Muscle layer of duodenum (tissue), 2 donors: ENCODE measurements around the gene DPP6.
"Not testable (repeated sequence)": the region's sequence is repeated elsewhere in the genome, so short reads cannot be mapped to it uniquely, and the experiment has no call there.

Experiments
- H3K27ac ChIP-seq: one replicate; pipeline ENCODE4 v1.7.0; 2013; ENCODE audit warnings: mild to moderate bottlenecking, low read length
- H3K27me3 ChIP-seq: one replicate; pipeline ENCODE4 v1.7.0; 2013; ENCODE audit warnings: low read depth, mild to moderate bottlenecking, control low read depth, low read length
- H3K36me3 ChIP-seq, 2 donors: one replicate each; pipeline ENCODE4 v1.7.0; 2013; ENCODE audit warnings: low read length in 2 of 2, control low read depth in 1 of 2, mild to moderate bottlenecking in 1 of 2; ENCODE audit not compliant: insufficient read depth in 2 of 2, control insufficient read depth in 1 of 2
- H3K4me1 ChIP-seq, 2 donors: one replicate each; pipeline ENCODE4 v1.7.0; 2013; ENCODE audit warnings: low read length in 2 of 2, mild to moderate bottlenecking in 2 of 2, control low read depth in 1 of 2, moderate library complexity in 1 of 2; ENCODE audit not compliant: insufficient read depth in 2 of 2, control insufficient read depth in 1 of 2
- H3K4me3 ChIP-seq, 2 donors: one replicate each; pipeline ENCODE4 v1.7.0; 2013; ENCODE audit warnings: low read length in 2 of 2, low read depth in 1 of 2, mild to moderate bottlenecking in 1 of 2
- H3K9me3 ChIP-seq, 2 donors: one replicate each; pipeline ENCODE4 v1.7.0; 2013; ENCODE audit warnings: low read length in 2 of 2, control low read depth in 1 of 2, mild to moderate bottlenecking in 1 of 2; ENCODE audit not compliant: control insufficient read depth in 1 of 2
- donor health status: healthy.

DPP6 gene

GRCh38 chr7:154656618-154657017 is 604.4 kb downstream of the DPP6 start:
- no peaks in the 10 kb centered on the region for H3K36me3 ChIP-seq
- no peaks in the 10 kb centered on the region for H3K4me1 ChIP-seq
- H3K4me3 ChIP-seq, result no peak overlapping the region
- peaks cover 0 to 9% of the 10 kb centered on the region in 2 donors for H3K9me3 ChIP-seq
- no peaks in the 10 kb centered on the region for H3K27me3 ChIP-seq
- H3K27ac ChIP-seq, result no peak overlapping the region

DNA sequence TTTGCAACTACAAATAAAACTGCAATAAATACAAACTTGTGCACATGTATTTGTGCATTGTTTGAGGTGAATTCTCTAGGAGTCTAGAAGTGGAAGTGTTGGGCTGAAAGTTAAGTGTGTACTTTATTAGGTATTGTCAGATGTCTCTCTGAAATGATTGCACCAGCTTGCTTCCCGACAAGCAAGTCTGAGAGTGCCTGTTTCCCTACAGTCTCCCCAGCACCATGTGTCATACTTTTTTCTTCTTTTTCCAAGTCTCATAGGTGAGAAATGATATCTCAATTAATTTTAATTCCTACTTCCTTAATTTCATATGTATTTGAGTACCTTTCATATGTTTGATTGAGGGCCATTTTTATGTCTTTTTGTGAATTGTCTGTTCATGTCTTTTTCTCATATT is 614.6 kb downstream of the DPP6 start:
- peaks cover 0 to 4% of the 10 kb centered on the region in 2 donors for H3K36me3 ChIP-seq
- no peak overlapping the region for H3K4me3 ChIP-seq
- no peak overlapping the region for H3K27ac ChIP-seq
- no peaks in the 10 kb centered on the region for H3K4me1 ChIP-seq
- no peaks in the 10 kb centered on the region for H3K27me3 ChIP-seq
- peaks cover 0 to 12% of the 10 kb centered on the region in 2 donors for H3K9me3 ChIP-seq

- Histone ChIP-seq H3K27ac (no peak overlapping the region), H3K27me3 (no peaks in the 10 kb centered on the region)
Measured at GRCh38 chr7:154672659-154673415, 620.6 kb downstream of the DPP6 start.

DNA sequence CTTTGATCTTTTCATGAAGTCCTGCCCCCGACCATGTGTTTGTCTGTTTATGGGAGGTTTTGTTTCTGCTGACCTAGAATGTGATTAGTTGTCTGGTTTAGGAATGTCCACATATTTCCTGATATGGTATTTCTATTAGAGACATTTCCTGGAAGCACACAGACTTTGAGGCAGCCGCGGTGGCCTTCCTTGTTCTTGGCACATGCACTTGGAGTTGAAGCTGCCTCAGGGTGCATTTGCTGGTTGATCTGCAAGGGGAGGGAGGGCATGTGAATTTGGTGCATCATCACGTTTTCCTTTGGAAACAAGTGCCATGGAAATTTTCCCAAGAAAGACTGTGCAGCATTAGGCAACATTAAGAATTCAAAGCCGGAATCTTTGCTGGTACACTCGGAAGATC is 622.0 kb downstream of the DPP6 start:
- H3K27ac ChIP-seq, result no peak overlapping the region
- no peak overlapping the region for H3K4me3 ChIP-seq
- no peaks in the 10 kb centered on the region for H3K4me1 ChIP-seq
- H3K36me3 ChIP-seq, result no peaks in the 10 kb centered on the region
- H3K27me3 ChIP-seq, result no peaks in the 10 kb centered on the region
- H3K9me3 ChIP-seq, result no peaks in the 10 kb centered on the region

More at GRCh38 chr7:154672659-154673415, 620.6 kb downstream of the DPP6 start:
- H3K4me3 ChIP-seq, result no peak overlapping the region
- no peaks in the 10 kb centered on the region for H3K4me1 ChIP-seq
- no peaks in the 10 kb centered on the region for H3K36me3 ChIP-seq
- no peaks in the 10 kb centered on the region for H3K9me3 ChIP-seq

DNA sequence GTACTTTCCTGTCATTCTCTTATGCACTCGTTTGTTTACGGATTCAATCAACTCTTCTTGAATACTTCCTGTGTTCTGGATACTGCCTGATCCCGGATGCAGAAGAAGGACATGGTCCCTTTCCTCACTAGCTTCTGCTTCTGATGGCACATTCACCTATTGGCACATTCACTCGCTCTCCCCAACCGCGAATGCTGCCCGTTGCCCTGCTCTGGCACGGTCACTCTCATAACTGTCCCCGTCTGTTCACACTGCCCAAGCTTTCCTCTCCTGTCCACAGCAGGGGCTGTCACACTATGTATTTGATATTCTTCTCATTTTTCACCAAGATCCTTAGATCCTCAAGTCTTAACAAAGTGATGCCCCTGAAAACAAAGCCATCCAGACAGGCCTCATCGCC is 623.4 kb downstream of the DPP6 start:
- Histone ChIP-seq H3K36me3 (no peaks in the 10 kb centered on the region), H3K4me1 (no peaks in the 10 kb centered on the region), H3K4me3 (no peak overlapping the region), H3K27me3 (no peaks in the 10 kb centered on the region), H3K9me3 (no peaks in the 10 kb centered on the region), H3K27ac (no peak overlapping the region)

DNA sequence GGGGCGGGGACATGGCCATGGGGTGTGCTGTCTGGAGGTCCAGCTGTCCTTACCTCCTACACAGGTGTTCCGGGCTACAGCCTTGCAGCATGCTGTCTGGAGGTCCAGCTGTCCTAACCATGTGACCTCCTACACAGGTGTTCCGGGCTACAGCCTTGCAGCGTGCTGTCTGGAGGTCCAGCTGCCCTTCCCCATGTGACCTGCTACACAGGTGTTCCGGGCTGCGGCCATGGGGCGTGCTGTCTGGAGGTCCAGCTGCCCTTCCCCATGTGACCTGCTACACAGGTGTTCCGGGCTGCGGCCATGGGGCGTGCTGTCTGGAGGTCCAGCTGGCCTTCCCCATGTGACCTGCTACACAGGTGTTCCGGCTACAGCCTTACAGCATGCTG is 623.8 kb downstream of the DPP6 start:
- H3K9me3 ChIP-seq, H3K36me3 ChIP-seq, H3K27me3 ChIP-seq, H3K27ac ChIP-seq, H3K4me1 ChIP-seq, H3K4me3 ChIP-seq: not testable (repeated sequence)

DNA sequence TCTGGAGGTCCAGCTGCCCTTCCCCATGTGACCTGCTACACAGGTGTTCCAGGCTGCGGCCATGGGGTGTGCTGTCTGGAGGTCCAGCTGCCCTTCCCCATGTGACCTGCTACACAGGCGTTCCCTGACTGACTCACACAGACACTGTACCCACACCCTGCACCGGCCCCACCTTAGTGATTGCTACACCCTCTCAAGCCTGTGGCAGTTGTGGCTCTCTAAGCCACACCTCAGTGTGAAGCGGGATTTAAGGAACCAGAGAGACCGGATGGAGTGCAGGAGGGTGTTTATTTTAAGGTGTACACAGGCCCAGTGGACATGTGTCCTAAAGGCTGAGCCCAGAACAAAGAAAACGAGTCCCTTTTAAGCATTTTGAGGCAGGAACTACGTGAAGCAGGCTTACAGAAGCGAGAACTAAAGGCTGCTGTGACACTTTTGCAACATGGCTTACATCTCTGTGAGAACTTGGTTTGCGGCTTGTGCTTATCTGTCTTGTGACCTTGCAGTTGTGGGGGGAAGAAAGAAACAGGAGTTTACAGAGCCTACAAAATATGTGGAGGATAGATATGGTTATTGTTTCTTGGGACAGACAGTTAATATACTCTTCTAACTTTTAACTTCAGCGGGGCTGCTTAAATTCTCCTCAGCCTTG is 624.4 kb downstream of the DPP6 start:
- Histone ChIP-seq H3K9me3 (no peaks in the 10 kb centered on the region), H3K27me3 (no peaks in the 10 kb centered on the region), H3K36me3 (no peaks in the 10 kb centered on the region), H3K4me1 (no peaks in the 10 kb centered on the region), H3K27ac (no peak overlapping the region), H3K4me3 (no peak overlapping the region)

DNA sequence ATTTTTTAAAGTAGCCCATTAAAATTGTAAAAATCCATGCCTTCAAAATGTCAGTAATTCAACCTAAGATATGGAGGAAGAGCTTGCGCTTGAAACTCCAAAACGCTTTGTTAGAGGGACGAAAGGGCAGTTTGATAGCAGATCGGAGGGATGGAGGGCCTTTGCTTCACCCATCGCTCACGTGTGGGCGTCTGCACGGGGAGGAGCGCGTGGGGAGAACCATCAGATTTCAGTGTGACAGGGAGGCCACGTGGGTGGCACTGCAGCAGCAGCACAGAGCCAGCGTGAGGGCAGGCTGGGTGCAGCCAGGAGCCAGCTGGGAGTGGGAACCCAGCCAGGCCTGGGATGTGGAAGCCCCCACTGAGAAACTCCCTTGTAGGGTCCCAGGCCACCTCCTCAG is 625.3 kb downstream of the DPP6 start:
- Histone ChIP-seq H3K4me1 (no peaks in the 10 kb centered on the region), H3K4me3 (no peak overlapping the region), H3K9me3 (no peaks in the 10 kb centered on the region), H3K36me3 (no peaks in the 10 kb centered on the region), H3K27ac (no peak overlapping the region), H3K27me3 (no peaks in the 10 kb centered on the region)

GRCh38 chr7:154678001-154678550 is 625.9 kb downstream of the DPP6 start:
- not testable (repeated sequence) for H3K27ac ChIP-seq, H3K9me3 ChIP-seq, H3K36me3 ChIP-seq, H3K4me3 ChIP-seq, H3K27me3 ChIP-seq, H3K4me1 ChIP-seq

GRCh38 chr7:154679379-154680053 is 627.3 kb downstream of the DPP6 start:
- H3K36me3 ChIP-seq, result no peaks in the 10 kb centered on the region
- no peaks in the 10 kb centered on the region for H3K27me3 ChIP-seq
- H3K27ac ChIP-seq, result no peak overlapping the region
- H3K9me3 ChIP-seq, result no peaks in the 10 kb centered on the region
- H3K4me1 ChIP-seq, result no peaks in the 10 kb centered on the region
- H3K4me3 ChIP-seq, result no peak overlapping the region

- Histone ChIP-seq H3K36me3 (no peaks in the 10 kb centered on the region), H3K4me1 (no peaks in the 10 kb centered on the region), H3K4me3 (no peak overlapping the region), H3K9me3 (no peaks in the 10 kb centered on the region), H3K27me3 (no peaks in the 10 kb centered on the region), H3K27ac (no peak overlapping the region)
Measured at GRCh38 chr7:154680894-154681659, 628.9 kb downstream of the DPP6 start.
